Activated CD4-positive, alpha-beta T cell treated with anti-CD3 and anti-CD28 coated beads, Interleukin-2, Interleukin-6, amounts not matched to agents 100 ng/mL and 50 ng/mL, durations not matched to agents 16 hours and 8 hours (primary cell): Measurements from ENCODE around the gene ZBTB7C.
A peak's percentile ranks its signal among the peaks of the same experiment; 100 is the strongest.

ENCODE experiments used
- DNase-seq: peaks from one replicate; pipeline ENCODE4 v3.0.0-alpha.2; 2020

The ZBTB7C gene

DNA sequence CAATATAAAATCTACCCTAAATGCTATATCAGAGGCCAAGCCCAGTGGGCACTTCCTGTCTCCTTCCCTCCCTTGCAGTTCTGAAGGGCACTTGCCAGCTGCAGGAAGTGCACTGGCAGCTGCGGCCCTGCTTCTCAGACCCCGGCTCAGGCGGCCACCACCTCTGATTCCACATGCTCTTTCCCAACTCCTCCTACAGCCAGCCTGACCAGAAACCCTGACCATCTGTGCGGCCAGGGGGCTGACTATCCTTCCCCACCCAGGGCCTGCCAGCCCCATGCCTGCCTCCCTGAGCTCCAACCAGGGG is 88.6 kb downstream of the ZBTB7C start:
- DNase-seq, result no peak

GRCh38 chr18:48319801-48320638 is 89.2 kb downstream of the ZBTB7C start:
- DNase-seq, result no peak

DNA sequence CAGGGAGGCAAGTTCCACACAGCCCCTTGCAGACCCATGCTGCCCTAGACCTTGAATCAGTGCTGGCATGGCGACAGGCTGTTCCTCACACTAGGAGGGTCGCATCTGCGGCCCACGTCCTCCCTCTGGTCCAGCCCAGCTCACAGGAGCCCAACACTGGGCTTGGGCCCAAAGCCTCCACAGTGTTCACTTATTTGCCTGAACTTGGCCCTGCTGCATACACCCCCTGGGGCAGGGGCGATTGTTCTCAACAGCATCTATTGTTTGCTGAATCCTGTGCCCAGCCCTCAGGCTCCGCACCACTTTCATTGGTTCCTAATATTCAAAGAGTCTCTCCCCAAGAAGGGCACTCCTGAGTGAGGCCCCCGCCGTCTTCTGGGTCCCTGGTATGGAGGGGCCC is 90.7 kb downstream of the ZBTB7C start:
- DNase-seq, result no peak

GRCh38 chr18:48317781-48318381 is 91.3 kb downstream of the ZBTB7C start:
- DNase-seq, result no peak

DNA sequence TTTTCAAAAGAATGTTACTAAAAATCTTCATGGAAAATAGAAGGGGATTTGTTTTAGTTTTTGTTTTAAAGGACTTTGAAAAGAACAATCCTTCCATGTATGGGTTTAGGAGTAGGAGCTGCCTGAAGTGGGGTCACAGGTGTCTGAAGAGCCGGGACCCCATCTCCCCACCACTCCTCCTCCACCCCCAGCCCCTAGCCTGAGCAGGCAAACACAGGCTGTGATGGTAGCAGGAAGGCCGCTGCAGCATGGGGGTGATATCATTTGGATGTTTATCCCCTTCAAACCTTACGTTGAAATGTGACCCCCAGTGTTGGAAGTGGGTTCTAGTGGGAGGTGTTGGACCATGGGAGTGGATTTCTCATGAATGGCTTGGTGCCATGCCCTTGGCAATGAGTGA is 93.0 kb downstream of the ZBTB7C start:
- DNase-seq, result no peak

DNA sequence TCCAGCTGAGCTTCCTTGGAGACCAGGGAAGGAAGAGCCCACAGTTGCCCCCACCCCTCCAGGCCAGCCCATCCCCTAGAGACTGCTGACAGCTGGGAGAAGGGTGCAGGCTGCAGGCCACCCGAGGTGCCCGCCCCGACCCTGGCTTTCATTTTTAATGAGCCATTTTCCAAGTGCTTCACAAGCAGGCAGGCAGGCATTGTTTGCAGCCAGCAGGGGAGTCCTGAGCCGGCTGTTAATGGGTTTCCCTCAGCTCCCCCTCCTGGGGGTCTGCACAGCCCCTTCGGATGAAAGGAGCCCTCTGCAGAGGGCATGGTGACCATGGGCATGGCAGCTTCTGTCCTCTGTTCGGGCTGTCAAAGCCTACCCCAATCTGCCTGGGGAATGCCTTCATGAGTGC is 94.5 kb downstream of the ZBTB7C start:
- DNase-seq, result no peak

GRCh38 chr18:48313792-48314191 is 95.4 kb downstream of the ZBTB7C start:
- DNase-seq, result no peak

DNA sequence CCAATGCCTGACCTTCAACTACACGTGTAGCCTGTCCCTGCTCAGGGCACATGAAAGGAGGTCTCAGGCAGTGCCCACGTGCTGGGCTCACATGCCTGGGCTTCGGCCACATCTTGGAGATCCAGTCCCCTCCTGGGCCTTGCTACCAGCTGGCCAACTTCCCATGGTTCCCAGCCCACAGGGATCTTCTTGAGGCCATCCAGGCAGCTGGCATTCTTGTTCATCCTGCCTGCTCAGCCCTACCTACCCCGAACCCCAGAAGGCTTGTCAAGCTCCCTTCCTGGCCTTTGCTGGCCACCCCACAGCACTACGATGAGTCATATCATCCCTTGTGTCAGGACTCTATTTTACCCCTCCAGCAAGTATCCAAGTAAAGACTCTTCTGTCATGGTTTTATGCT is 97.1 kb downstream of the ZBTB7C start:
- no peak for DNase-seq

GRCh38 chr18:48310999-48311398 is 98.2 kb downstream of the ZBTB7C start:
- DNase-seq, result no peak

DNA sequence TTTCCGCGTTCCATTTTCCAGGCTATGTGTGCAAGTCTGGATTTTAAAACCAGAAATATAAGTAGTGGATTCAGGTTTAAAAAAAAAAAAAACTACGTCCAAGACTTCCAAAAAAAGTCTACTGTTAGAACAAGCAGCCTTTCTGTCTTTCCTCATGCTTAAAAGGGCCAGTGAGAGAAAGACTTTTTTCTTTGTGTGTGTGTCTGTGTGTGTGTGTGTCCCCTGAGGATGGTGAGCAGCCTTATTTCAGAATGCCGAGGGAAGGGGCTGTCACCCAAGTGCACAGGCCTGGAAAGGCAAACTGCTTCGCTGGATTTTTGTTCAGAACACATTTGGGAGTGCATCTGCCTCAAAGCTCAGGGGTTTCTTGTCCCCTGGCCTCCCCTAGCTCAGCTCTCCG is 98.8 kb downstream of the ZBTB7C start:
- DNase-seq, result no peak

DNA sequence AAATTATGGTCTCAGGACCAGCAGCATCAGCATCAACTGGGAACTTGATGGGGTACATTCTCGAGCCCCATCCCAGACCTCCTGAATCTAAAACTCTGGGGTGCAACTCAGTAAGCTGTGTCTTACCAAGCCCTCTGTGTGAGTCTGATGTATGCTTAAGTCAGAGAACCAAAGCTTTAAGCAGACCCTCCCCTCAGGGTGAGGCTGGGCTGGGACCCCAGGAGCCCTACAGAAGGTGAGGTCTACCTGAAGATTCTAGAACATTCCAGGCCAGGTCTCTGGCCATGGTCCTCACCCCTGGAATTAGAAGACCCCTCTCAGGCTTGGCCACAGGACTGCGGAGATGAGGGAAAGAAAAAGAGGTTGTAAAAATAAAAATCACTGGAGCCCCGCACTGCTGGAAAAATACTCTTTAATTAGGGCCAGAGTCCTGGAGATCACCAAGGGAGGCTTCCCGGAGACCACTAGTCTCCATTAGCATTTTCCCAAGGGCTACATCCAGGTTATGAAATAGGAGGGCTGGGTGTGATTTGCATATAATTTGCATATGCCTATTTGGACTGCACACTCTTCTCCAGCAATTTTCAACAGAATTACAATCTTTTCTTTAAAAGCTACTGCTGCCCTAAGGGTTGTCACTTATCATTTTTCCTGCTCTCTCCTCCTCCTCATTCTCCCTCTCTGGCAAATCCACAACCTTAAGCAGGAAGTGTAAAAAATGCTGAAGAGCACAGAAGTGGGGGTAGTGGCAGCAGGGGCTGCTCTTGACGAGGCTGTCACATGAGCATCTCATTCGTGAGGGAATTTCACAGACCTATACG is 100.2 kb downstream of the ZBTB7C start:
- no peak for DNase-seq

DNA sequence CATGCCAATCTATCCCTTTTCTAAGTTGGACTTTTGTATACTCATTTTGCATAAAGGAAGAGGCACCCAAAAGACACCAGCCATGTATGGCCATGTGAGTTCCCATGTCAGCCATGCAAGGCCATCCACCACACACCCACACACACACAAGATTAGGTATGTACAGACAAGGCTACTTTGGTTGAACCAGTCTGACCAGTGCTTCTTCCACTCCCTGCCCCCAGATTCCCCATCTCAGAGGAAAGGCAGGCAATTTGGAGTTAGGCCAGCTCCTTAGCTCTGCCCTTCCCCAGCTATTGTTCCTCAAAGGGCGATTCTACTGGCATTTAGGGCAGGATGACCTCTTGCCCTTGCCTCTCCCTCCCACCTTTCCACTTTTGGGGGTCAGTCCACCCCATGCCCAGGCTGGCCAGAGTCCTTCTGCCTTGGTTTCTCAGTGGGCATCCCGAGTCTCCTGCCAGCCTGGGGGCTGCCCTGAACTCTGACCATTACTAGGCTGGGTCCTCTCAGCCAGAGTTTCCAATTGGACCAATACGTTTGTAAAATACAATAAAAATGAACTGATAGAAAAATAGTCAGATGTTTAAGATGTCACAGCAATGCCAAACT is 101.1 kb downstream of the ZBTB7C start:
- DNase-seq, result no peak

- DNase-seq, result no peak
Measured at GRCh38 chr18:48306838-48307237, 102.3 kb downstream of the ZBTB7C start.

DNA sequence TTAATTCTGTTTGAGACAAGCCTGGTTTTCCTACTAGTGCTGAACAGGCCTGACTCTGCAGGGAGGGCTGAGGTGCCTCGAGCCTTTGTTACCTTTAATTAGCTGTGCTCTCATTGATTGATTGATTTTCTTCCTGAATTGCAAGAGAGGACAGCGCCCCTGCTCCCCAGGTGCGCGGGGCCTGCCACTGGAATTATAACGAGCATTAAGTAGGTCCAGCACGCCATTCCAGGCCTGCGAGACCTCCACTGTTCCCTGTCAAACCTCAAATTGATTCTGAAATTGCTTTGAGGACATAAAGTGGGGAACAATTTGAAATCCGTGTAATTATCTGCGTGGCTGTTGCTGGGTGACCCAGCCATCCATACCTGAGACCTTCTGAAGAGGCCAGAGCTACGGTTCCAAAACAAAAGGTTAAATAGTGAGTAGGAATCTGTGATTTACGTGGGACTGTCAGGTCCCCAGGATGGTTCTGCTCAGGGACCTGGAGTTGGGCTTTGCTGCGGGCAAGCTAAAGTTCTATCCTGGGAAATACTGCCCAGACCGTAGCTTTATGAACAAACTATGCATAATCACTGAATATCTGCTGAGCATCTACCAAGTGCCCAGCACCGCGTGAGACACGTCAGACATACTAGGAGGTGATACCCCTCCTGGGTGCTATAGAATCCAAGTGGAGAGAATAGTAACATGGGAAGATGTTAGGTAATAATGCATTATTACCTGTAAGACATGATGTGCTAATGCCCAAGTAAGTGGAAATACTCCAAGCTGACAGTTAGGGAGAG is 104.1 kb downstream of the ZBTB7C start:
- DNase-seq, result no peak

DNA sequence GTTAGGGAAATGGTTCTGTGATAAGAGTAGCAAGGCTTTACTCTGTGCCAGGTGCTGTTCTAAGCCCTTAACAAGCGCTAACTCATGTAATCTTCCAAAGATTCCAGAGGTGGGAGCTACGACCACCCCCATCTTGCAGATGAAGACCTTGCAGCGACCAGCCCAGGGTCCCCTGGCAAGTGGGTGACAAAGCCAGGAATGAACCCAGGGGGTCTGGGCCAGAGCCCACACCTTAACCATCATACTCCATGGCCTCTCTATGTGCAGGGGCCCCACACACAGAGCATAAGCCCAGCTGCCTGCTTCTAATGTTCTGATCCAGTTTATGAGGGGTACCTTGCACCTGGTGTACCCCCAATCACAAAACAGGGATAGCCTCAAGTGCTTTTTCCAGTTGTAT is 105.3 kb downstream of the ZBTB7C start:
- no peak for DNase-seq

- no peak for DNase-seq
Measured at GRCh38 chr18:48302736-48303135, 106.4 kb downstream of the ZBTB7C start.

- DNase-seq, result peak; percentile 30
Measured at GRCh38 chr18:48300463-48300961, 108.7 kb downstream of the ZBTB7C start.

DNA sequence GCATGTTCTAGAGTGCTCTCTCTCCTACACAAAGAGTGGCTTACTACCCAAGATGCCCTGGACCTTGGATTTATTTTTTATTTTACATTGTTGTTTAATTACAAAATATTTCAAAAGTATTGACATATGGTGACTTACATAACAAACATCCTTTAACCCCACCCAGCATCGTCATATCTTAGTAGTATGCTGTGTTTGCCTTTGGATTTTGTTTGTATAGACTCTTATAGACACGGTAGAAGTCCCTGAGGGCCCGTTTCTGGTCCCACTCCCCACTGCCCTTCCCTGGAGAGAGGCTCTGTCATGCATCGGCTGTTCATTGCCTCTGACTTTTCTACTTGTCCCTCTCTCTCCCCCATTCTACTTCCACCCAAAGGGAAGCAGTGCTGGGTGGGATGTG is 112.0 kb downstream of the ZBTB7C start:
- DNase-seq, result no peak

DNA sequence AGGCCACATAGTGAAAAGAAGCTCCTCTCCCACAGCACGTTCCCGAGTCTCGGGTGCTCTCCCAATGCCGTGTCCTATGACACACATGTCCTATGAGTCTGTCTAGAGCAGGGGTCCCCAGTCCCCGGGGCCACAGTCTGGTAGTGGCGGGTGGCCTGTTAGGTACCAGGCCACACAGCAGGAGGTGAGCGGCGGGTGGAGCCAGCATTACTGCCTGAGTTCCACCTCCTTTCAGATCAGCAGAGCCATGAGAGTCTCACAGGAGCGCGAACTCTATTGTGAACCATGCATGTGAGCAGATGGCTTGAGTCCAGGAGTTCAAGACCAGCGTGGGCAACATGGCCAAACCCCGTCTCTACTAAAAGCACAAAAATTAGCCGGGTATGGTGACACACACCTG is 112.6 kb downstream of the ZBTB7C start:
- DNase-seq, result no peak

DNA sequence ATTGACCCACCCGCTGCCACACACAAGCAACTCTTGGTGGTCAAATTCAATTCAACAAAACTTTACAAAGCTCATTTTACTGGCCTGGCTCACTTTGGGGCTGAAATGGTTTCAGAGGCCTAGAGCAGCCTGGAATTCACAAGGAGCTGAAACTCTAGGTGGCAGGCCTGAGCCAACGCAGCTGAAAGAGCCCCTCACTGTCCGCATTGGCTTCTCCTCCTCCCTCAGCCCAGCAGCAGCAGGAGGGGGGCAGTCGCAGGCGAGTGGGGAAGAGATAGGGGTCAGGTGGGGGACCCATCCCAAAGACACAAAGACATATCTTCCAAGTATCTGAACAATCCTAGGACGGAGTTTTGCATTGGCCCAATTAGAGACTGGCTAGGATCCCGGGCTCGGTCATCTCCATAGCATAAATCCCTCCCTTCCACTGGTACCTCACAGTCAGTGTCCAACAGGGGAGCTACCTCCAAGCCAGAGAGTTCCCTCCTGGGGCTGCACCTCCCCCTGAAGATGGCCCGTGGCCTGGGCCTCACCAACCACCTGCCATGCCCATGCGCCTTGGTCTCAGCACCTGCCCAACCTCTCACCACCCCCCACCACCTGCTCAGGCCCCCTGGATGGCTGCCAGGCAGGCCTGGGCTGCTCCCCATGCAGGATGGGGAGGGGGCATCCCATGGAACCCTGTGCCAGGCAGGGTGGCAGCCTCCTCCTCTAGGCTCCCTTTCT is 113.4 kb downstream of the ZBTB7C start:
- no peak for DNase-seq

DNA sequence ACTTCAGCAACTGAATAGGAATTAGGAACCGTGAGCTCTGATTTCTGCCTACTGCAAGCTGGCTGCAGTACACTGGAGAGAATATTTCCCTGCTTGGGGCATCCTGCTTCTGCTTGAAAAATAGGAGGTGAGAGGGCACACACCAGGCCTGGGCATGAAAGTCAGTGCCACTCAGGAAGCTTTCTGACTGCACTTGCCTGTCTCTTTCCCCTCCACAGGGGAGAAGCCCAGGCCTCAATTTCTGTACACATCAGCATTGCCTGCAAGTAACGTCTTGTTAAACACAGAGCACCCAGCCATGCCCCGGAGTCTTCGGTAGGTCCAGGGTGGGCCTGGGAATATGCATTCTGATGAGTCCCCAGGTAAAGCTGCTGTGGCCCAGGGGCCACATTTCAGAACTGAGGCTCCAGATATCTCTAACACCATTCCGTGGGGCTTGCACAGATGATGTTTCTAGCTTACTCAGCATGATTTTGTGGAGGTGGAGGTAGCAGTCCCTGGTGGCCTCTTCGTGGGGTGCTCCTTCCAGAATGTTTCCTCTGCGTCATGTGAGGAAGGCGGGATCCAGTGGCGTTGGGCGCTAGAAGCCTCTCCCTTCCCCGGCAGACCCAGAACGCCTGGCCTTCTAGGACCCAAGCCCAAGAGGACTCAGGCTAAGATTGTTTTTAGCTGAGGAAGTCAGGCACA is 114.1 kb downstream of the ZBTB7C start:
- DNase-seq, result no peak
